Activated CD8-positive, alpha-beta memory T cell treated with anti-CD3 and anti-CD28 coated beads for 4 hours (primary cell): ENCODE measurements around the gene SPRN.
"Not testable (repeated sequence)": the region's sequence is repeated elsewhere in the genome, so short reads cannot be mapped to it uniquely, and the experiment has no call there.

Experiments
- DNase-seq, 2 donors: peaks; one replicate each; pipeline ENCODE4 v3.0.0-alpha.2; 2020; ENCODE audit warnings: low read depth in 2 of 2

Gene SPRN

DNA sequence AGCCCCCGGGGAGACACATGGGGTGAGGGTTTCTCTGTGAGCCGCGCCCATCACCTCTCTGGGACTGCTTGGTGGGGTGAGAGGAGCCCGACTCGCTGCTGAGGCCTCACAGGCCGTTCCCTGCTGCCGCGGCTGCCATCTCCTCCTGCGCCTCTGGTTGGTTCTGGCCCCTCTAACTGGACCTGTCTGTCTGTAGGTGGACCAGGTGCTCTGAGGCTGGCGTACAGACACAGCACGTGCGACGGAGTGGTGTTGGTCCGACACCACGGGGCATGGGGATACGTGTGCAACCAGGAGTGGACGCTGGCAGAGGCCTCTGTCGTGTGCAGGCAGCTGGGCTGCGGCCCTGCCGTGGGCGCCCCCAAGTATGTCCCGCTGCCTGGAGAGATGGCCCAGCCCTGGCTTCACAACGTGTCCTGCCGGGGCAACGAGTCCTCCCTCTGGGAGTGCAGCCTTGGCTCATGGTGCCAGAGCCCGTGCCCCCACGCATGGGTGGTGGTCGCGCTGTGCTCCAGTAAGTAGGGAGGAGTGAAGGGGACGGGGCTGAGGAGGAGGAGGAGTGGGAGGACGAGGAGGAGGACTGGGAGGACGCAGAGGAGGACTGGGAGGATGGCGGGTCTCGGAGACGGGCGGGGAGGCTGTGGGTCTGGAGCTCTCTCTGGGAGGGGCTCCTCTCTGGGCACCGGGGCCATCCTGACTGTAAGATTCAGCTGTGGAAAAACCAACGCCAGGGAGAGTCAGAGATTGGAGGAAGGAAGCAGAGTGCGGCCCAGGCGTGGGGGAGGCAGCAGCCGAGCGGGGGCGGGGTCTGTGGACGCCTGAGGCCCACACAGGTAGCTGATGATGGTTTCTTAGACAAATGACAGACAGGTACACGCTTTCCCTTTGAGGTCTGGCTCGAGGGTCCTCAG is 31.9 kb upstream of the SPRN start:
- DNase-seq = no peak

DNA sequence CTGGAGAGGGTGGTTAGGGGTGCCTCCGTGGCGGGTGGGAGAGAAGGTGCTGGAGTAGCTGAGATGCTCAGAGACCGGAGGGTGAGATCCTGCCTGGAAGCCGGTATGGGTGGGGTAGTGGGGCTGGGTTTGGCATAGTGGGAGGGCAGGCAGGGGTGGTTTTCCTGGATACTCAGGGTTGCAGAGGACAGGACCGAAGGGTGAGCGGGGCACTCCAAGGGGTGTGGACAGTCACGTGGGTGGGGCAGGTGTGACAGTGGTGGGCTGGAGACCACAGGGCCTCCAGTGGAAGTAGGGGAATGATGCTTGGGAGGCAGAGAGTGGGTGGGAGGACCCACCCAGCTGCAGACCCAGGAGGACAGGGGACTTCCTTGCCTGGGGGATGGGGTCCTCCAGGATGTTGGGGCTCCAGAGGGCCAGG is 31.2 kb upstream of the SPRN start:
- DNase-seq = no peak

DNA sequence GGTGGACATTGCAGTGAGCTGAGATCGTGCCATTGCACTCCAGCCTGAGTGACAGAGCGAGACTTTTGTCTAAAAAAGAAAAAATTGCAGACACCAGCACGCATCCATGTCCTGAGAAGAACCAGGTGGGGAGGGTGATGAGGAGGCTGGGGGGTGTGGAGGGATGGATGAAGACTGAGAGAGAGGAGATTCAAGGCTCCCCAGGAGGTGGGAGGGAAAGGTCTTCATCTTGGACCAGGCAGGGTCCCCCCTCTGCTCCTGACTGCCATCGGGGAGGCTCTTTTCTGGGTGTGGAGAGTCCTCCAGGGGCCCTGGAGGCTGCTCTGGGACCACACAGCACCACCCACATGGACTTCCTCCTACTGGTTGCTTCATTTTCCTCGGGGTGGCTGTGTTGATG is 30.8 kb upstream of the SPRN start:
- no peak for DNase-seq

DNA sequence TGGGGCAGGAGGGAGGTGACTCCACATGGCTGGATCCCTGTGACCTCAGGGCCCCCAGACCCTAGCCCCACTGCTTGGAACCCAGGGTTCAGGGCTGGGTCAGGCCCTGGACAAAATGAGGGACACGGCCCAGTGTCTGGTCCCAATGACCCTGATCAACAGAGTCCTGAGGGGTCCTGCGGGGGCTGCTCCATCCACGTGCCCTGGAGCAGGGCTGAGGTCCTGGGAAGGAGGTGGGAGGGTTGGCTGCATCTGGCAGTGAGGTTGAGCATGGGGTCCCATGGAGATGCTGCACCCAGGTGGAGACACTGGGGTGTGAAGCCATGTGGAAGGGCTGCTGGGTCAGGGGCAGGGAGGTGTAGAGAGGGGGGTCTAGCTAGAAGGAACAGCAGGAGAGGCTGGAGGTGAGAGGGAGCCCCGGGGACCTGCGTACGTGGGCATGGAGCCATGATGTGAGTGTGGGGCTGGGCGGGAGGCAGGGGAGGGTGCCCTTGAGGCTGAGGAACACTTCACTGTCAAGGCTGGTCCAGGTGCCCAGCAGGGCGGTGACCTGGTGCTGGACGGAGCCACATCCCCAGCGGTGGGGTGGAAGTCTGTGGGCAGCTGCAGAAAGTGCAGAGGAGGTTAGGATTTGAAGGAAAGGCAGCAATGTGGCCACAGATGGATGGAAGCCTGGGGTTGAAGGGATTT is 29.9 kb upstream of the SPRN start:
- no peak for DNase-seq

DNA sequence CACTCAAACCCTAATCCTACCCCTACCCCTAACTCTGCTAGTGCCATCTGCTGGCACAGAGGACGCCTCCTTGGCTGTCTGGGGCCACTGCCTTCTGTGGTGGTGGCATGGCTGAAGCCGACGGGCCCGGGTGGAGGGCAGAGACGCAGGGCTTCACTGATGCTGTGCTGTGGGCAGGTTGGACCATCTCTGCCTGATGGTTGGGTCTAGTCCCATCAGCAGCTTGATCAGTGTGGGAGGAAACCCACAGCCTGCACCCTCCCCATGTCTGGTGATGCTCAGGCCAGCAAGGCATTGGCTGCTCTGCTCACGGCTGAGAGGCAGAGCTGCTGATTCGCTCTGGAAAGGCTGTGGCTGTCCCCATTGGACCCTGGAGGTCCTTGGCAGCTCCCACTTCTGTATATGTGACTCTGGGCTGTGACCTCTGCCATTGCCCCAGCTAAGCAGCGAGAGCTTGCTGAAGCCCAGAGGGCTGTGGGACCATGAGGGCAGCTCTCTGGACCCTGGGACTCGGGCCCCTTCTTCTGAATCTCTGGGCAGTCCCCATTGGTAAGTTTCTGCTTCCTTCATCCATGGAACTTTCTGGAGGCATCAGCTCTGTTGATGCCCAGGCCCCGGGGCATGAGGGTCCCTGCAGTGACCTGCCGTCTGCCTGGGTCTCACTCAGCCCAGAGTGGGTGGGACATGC is 29.2 kb upstream of the SPRN start, which contains the start of gene SCART1:
SCART1 (plus strand) TSS at position 430 of the 688 bp plus-strand sequence; CDS start at position 483, 53 bp downstream.
- no peak for DNase-seq

DNA sequence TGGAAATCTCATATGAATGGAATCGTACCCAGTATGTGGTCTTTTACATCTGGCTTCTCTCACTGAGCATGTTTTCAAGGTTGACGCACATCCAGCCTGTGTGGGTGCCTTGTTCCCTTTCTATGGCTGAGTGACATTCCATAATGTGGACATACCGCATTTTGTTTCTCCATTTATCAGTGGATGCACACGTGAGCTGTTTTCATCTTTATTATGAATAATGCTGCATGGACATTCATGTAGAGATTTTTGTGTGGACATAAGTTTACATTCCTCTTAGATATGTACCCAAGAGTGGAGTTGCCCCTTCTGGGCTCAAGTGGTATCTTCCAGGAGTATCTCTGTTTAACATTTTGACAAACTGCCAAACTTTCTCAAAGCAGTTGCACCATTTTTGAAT is 28.0 kb upstream of the SPRN start:
- no peak for DNase-seq

DNA sequence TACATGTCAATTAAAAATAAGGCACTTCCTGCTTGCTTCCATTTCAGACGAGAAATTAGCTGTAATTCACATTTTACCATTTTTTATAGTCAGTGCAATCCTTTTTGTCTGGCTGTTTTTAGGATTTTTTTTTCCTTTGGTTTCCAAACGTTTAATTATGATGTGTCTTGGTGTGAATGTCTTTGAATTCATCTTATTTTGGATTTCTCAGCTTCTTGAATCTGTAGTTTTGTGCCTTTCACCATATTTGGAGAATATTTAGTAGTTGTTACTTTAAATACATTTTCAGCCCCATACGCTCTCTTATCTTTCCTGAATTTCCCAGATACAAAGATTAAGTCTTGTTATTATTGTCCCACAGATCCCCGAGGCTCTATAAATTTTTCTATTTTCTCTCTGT is 26.9 kb upstream of the SPRN start:
- DNase-seq = no peak

DNA sequence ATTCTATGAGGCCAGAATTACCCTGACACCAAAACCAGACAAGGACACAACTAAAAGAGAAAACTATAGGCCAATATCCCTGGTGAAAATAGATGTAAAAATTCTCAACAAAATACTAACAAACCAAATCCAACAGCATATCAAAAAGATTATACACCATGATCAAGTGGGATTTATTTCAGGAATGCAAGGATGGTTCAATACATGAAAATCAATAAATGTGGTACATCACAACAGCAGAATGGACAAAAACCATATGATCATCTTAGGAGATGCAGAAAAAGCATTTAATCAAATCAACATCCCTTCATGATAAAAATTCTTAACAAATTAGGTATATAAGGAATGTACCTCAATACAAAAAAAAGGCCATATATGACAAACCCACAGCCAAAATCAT is 23.7 kb upstream of the SPRN start:
- no peak for DNase-seq

DNA sequence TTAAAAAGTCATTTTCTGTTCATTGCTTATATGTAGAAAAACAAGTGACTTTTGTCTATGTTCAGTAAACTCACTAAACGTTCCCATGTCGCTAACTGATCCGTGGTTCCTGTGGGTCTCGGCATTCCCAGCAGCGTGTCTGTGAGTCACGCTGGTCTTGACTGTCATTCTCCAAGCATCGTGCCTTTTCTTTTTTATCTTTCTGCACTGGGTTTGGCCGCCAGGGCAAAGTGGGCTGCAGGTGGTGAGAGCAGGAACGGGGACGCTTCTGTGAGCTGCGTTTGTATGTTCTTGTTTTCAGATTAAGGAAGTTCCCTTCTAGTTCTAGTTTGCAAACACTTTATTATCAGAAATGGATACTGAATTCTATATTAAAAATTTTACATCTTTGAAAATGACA is 22.6 kb upstream of the SPRN start:
- DNase-seq = no peak

- no peak for DNase-seq
Measured at GRCh38 chr10:133445751-133446708, 21.6 kb upstream of the SPRN start.

DNA sequence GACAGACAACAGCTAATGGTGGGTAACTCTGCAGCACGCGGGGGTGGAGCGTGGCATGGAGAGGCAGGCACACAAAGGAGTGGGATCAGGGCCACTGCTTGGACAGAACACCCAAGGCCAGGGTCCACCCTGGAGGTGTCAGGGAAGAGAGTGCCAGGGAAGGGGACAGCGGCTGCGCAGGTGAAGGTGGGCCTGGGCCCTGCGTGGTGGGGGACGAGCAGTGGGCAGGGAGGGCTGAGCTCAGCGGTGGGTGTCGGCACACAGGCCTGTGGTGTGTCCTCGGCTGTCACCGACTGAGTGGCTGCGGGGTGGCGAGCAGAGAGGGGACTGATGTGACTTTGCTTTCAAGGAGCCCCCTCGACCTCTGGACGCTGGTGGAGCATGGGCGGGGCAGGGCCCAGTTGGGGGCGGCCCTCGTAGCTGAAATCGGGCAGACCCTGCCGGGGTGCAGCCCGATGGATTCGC is 20.9 kb upstream of the SPRN start:
- no peak for DNase-seq

GRCh38 chr10:133444342-133445267 is 20.2 kb upstream of the SPRN start:
- DNase-seq = no peak

- DNase-seq = no peak
Measured at GRCh38 chr10:133442967-133443924, 18.8 kb upstream of the SPRN start.

- DNase-seq = no peak
Measured at GRCh38 chr10:133442191-133442966, 18.0 kb upstream of the SPRN start.

GRCh38 chr10:133441780-133442179 is 17.4 kb upstream of the SPRN start:
- DNase-seq = no peak

DNA sequence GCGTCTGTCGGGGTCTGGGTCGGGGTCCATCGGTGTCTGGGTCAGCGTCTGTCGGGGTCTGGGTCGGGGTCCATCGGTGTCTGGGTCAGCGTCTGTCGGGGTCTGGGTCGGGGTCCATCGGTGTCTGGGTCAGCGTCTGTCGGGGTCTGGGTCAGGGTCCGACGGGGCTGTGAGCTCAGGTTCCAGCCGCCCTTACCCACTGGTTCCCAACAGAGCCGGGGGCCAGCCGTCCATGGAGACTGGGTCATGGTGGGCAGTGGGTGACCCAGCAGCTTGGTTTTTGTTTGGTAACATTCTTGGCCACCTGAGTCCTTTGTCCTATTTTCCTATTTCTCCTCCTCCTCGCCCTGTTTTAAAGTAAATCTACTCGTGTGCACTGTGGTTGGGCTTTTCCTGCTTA is 16.9 kb upstream of the SPRN start:
- DNase-seq = not testable (repeated sequence)

DNA sequence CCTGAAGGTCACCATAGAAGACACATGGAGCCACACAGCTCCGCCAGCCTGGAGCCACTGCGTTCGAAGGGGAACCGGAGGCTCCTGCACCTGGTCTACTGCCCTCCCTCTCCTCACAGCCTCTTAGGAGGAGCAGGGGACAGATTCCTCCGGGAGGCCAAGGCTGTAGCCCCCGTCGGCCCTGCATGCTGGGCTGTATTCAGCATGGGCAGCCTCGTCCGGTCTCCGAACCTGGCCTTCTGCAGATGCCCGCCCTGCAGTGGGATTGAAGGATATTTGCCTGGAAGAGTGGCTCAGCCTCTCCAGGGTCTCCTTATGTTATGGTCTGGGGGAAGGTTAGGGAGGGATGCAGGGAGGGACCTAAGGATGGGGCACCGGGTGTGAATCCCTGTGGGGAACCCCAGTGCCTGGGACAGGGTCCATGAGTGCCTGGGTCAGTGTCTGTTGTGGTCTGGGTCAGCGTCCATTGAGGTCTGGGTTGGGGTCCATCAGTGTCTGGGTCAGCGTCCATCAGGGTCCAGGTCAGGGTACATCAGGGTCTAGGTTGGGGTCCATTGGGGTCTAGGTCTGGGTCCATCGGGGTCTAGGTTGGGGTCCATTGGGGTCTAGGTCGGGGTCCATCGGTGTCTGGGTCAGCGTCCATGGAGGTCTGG is 16.3 kb upstream of the SPRN start:
- DNase-seq = no peak
